ENCODE results near the gene GCNT3.

Gene GCNT3

GRCh38 chr15:59611276-59612260 lies at the start of gene GCNT3:
TSS of gene GCNT3 (plus strand) at chr15:59611783. CDS start at chr15:59618239, 6,456 bp downstream.
- in situ Hi-C loops (cut with HindIII; ENCODE audit: low pct_unique_long_range_greater_than_20kb, low sequenced_read_pairs) = no loop called here
- no peak for TF ChIP-seq JUND (IDR thresholded peaks at IDR 0.05; ENCODE audit: low read depth)
- DNase-seq (ENCODE audit: low read depth in 1 of 2, low spot score in 1 of 2) = no peak

- no peak for DNase-seq (ENCODE audit: low read depth in 1 of 2, low spot score in 1 of 2)
- in situ Hi-C loops (cut with HindIII; ENCODE audit: low pct_unique_long_range_greater_than_20kb, low sequenced_read_pairs) = no loop called here
- no peak for TF ChIP-seq JUND (IDR thresholded peaks at IDR 0.05; ENCODE audit: low read depth)
Measured at GRCh38 chr15:59562448-59563186, 49.0 kb upstream of the GCNT3 start.

- in situ Hi-C loops (cut with HindIII; ENCODE audit: low pct_unique_long_range_greater_than_20kb, low sequenced_read_pairs) = no loop called here
- DNase-seq (ENCODE audit: low read depth in 1 of 2, low spot score in 1 of 2) = no peak
- TF ChIP-seq JUND (IDR thresholded peaks at IDR 0.05; ENCODE audit: low read depth) = no peak
Measured at GRCh38 chr15:59565299-59565698, 46.3 kb upstream of the GCNT3 start.

- in situ Hi-C loops (cut with HindIII; ENCODE audit: low pct_unique_long_range_greater_than_20kb, low sequenced_read_pairs) = no loop called here
- peak in 1 of 2 experiments; percentile 77 for DNase-seq (ENCODE audit: low read depth in 1 of 2, low spot score in 1 of 2)
- peak; percentile 53; the same call in 1 of the 2 replicates for TF ChIP-seq JUND (IDR thresholded peaks at IDR 0.05; ENCODE audit: low read depth)
Measured at GRCh38 chr15:59567324-59567723, 44.3 kb upstream of the GCNT3 start.

- in situ Hi-C loops (cut with HindIII; ENCODE audit: low pct_unique_long_range_greater_than_20kb, low sequenced_read_pairs) = no loop called here
- DNase-seq (ENCODE audit: low read depth in 1 of 2, low spot score in 1 of 2) = no peak
Measured at GRCh38 chr15:59569477-59569876, 42.1 kb upstream of the GCNT3 start.

GRCh38 chr15:59570315-59570714 lies 41.3 kb upstream of the GCNT3 start:
- in situ Hi-C loops (cut with HindIII; ENCODE audit: low pct_unique_long_range_greater_than_20kb, low sequenced_read_pairs) = no loop called here
- peak in 1 of 2 experiments; percentile 93 for DNase-seq (ENCODE audit: low read depth in 1 of 2, low spot score in 1 of 2)
- TF ChIP-seq JUND (IDR thresholded peaks at IDR 0.05; ENCODE audit: low read depth) = no peak

More at GRCh38 chr15:59569477-59569876, 42.1 kb upstream of the GCNT3 start:
- no peak for TF ChIP-seq JUND (IDR thresholded peaks at IDR 0.05; ENCODE audit: low read depth)

- DNase-seq (ENCODE audit: low read depth in 1 of 2, low spot score in 1 of 2) = peak in 1 of 2 experiments; percentile 59
- in situ Hi-C loops (cut with HindIII; ENCODE audit: low pct_unique_long_range_greater_than_20kb, low sequenced_read_pairs) = no loop called here
- TF ChIP-seq JUND (IDR thresholded peaks at IDR 0.05; ENCODE audit: low read depth) = no peak
Measured at GRCh38 chr15:59571606-59572005, 40.0 kb upstream of the GCNT3 start.

- in situ Hi-C loops (cut with HindIII; ENCODE audit: low pct_unique_long_range_greater_than_20kb, low sequenced_read_pairs) = no loop called here
- DNase-seq (ENCODE audit: low read depth in 1 of 2, low spot score in 1 of 2) = no peak
- TF ChIP-seq JUND (IDR thresholded peaks at IDR 0.05; ENCODE audit: low read depth) = no peak
Measured at GRCh38 chr15:59583088-59583487, 28.5 kb upstream of the GCNT3 start.

- DNase-seq (ENCODE audit: low read depth in 1 of 2, low spot score in 1 of 2) = peak in 1 of 2 experiments; percentile 53
- TF ChIP-seq JUND (IDR thresholded peaks at IDR 0.05; ENCODE audit: low read depth) = no peak
- in situ Hi-C loops (cut with HindIII; ENCODE audit: low pct_unique_long_range_greater_than_20kb, low sequenced_read_pairs) = no loop called here
Measured at GRCh38 chr15:59587085-59587826, 24.3 kb upstream of the GCNT3 start.

- in situ Hi-C loops (cut with HindIII; ENCODE audit: low pct_unique_long_range_greater_than_20kb, low sequenced_read_pairs) = no loop called here
- DNase-seq (ENCODE audit: low read depth in 1 of 2, low spot score in 1 of 2) = no peak
- TF ChIP-seq JUND (IDR thresholded peaks at IDR 0.05; ENCODE audit: low read depth) = no peak
Measured at GRCh38 chr15:59590027-59590426, 21.6 kb upstream of the GCNT3 start.

- no peak for DNase-seq (ENCODE audit: low read depth in 1 of 2, low spot score in 1 of 2)
- TF ChIP-seq JUND (IDR thresholded peaks at IDR 0.05; ENCODE audit: low read depth) = no peak
- in situ Hi-C loops (cut with HindIII; ENCODE audit: low pct_unique_long_range_greater_than_20kb, low sequenced_read_pairs) = no loop called here
Measured at GRCh38 chr15:59591356-59591755, 20.2 kb upstream of the GCNT3 start.

GRCh38 chr15:59594493-59594942 lies 17.1 kb upstream of the GCNT3 start:
- DNase-seq (ENCODE audit: low read depth in 1 of 2, low spot score in 1 of 2) = peak in 1 of 2 experiments; percentile 51
- in situ Hi-C loops (cut with HindIII; ENCODE audit: low pct_unique_long_range_greater_than_20kb, low sequenced_read_pairs) = no loop called here
- TF ChIP-seq JUND (IDR thresholded peaks at IDR 0.05; ENCODE audit: low read depth) = no peak

All from T47D (cell line).